Liver (tissue), 9 donors: ENCODE data around the gene ABHD16B. TPM values are rescaled to one million over a fixed set of nuclear protein-coding genes. Genes with fewer than 3 reads are reported as not detected.

Experiments
- DNase-seq: peaks from one replicate; pipeline ENCODE4 v3.0.0-alpha.2; 2017; ENCODE audit warnings: low spot score
- H3K27ac ChIP-seq, 2 donors: one replicate each; pipeline ENCODE4 v1.7.0; 2013; ENCODE audit warnings: inconsistent platforms in 2 of 2, low read length in 2 of 2, control low read depth in 1 of 2, low read depth in 1 of 2, mild to moderate bottlenecking in 1 of 2
- H3K27me3 ChIP-seq, 4 donors: one replicate each; pipeline versions ENCODE4 v1.6.1 to v1.7.0; 2013; ENCODE audit warnings: low read length in 3 of 4, inconsistent platforms in 1 of 4, mild to moderate bottlenecking in 1 of 4, moderate library complexity in 1 of 4; ENCODE audit not compliant: control insufficient read depth in 4 of 4, insufficient read depth in 4 of 4
- H3K36me3 ChIP-seq, 4 donors: one replicate each; pipeline versions ENCODE4 v1.6.1 to v1.7.0; 2013; ENCODE audit warnings: low read length in 3 of 4, mild to moderate bottlenecking in 3 of 4, low read depth in 1 of 4, moderate library complexity in 1 of 4; ENCODE audit not compliant: control insufficient read depth in 4 of 4, insufficient read depth in 3 of 4
- H3K4me1 ChIP-seq, 4 donors: one replicate each; pipeline versions ENCODE4 v1.6.1 to v1.7.0; 2013; ENCODE audit warnings: low read length in 3 of 4, mild to moderate bottlenecking in 3 of 4, moderate library complexity in 1 of 4; ENCODE audit not compliant: control insufficient read depth in 4 of 4, insufficient read depth in 4 of 4
- H3K4me3 ChIP-seq, 3 donors: one replicate each; pipeline versions ENCODE4 v1.6.1 to v1.7.0; 2013; ENCODE audit warnings: low read length in 3 of 3, control low read depth in 1 of 3, low read depth in 1 of 3, mild to moderate bottlenecking in 1 of 3
- H3K9ac ChIP-seq, 2 donors: one replicate each; pipeline ENCODE4 v1.7.0; 2013; ENCODE audit warnings: low read length in 2 of 2, mild to moderate bottlenecking in 2 of 2, moderate library complexity in 2 of 2, control low read depth in 1 of 2, low read depth in 1 of 2
- H3K9me3 ChIP-seq, 4 donors: one replicate each; pipeline versions ENCODE4 v1.6.1 to v1.7.0; 2013; ENCODE audit warnings: low read length in 3 of 4; ENCODE audit not compliant: control insufficient read depth in 4 of 4
- EGR1 ChIP-seq, 2 donors: IDR thresholded peaks; 2 replicates each; pipeline ENCODE4 v1.6.1; 2016 to 2018; ENCODE audit warnings: antibody characterized with exemption in 2 of 2, low read depth in 2 of 2
- FOXA1 ChIP-seq: IDR thresholded peaks from 2 replicates; pipeline ENCODE4 v1.6.1; 2016; ENCODE audit warnings: antibody characterized with exemption
- FOXA2 ChIP-seq: IDR thresholded peaks from 2 replicates; pipeline ENCODE4 v1.6.1; 2016; ENCODE audit warnings: antibody characterized with exemption
- GABPA ChIP-seq, 2 donors: IDR thresholded peaks in 1 of 2; conservative IDR thresholded peaks in 1 of 2; 2 replicates each; pipeline ENCODE4 v1.6.1; 2016; ENCODE audit warnings: antibody characterized with exemption in 2 of 2, mild to moderate bottlenecking in 1 of 2, moderate library complexity in 1 of 2
- HNF4A ChIP-seq, 2 donors: conservative IDR thresholded peaks; 2 replicates each; pipeline ENCODE4 v1.6.1; 2016; ENCODE audit warnings: antibody characterized with exemption in 2 of 2, mild to moderate bottlenecking in 2 of 2
- HNF4G ChIP-seq: IDR thresholded peaks from 2 replicates; pipeline ENCODE4 v1.6.1; 2016; ENCODE audit warnings: antibody characterized with exemption
- JUND ChIP-seq, 2 donors: IDR thresholded peaks; 2 replicates each; pipeline ENCODE4 v1.6.1; 2016; ENCODE audit warnings: antibody characterized with exemption in 2 of 2
- MAX ChIP-seq: IDR thresholded peaks from 2 replicates; pipeline ENCODE4 v1.6.1; 2016; ENCODE audit warnings: antibody characterized with exemption
- NR2F2 ChIP-seq: IDR thresholded peaks from 2 replicates; pipeline ENCODE4 v1.6.1; 2016; ENCODE audit warnings: antibody characterized with exemption
- RAD21 ChIP-seq, 2 donors: IDR thresholded peaks; 2 replicates each; pipeline ENCODE4 v1.6.1; 2016; ENCODE audit warnings: antibody characterized with exemption in 2 of 2, mild to moderate bottlenecking in 2 of 2
- RXRA ChIP-seq, 2 donors: IDR thresholded peaks; 2 replicates each; pipeline ENCODE4 v1.6.1; 2017 to 2018; ENCODE audit warnings: antibody characterized with exemption in 2 of 2, mild to moderate bottlenecking in 1 of 2
- SP1 ChIP-seq: IDR thresholded peaks from 2 replicates; pipeline ENCODE4 v1.6.1; 2018; ENCODE audit warnings: antibody characterized with exemption, mild to moderate bottlenecking
- TAF1 ChIP-seq: conservative IDR thresholded peaks from 2 replicates; pipeline ENCODE4 v1.6.1; 2016; ENCODE audit warnings: antibody characterized with exemption, mild to moderate bottlenecking
- YY1 ChIP-seq: IDR thresholded peaks from 2 replicates; pipeline ENCODE4 v1.6.1; 2016; ENCODE audit warnings: antibody characterized with exemption, mild to moderate bottlenecking
- WGBS: extraction: QIAGEN DNeasy Blood & Tissue Kit; methylation state at CpG from one replicate; pipeline ENCODE4 v1.1.7; 2013; 5-methylcytosine and 5-hydroxymethylcytosine counted together
- polyA plus RNA-seq, 2 donors: library from polyadenylated mRNA; stranded (reverse) in 1 of 2; unstranded in 1 of 2; fragments of 200-250 nt in 1 of 2; fragments of >200 nt in 1 of 2; fragmentation: Nextera tagmentation in 1 of 2; extraction: Ambion mirVana in 1 of 2; gene quantifications; one replicate each; pipeline versions ENCODE4 v1.2.1 to v1.2.3, GENCODE V29; 2013 to 2015
- total RNA-seq, 2 donors: library from RNA; depleted of rRNA; stranded (reverse); fragments of >200 nt; gene quantifications; one replicate each; pipeline ENCODE4 v1.2.3, GENCODE V29; 2014
- TF ChIP-seq, protein P1 (sequence below): IDR thresholded peaks from 2 replicates; pipeline ENCODE4 v1.6.1; 2016; ENCODE audit warnings: antibody characterized with exemption, mild to moderate bottlenecking
- TF ChIP-seq, protein P2 (sequence below): fragments of 150-350 bp; IDR thresholded peaks from 2 replicates; pipeline ENCODE4 v1.5.1; 2017; ENCODE audit warnings: improper control_type of control experiment, low read depth, low read length; ENCODE audit not compliant: missing input control
- TF ChIP-seq, protein P3 (sequence below): IDR thresholded peaks from 2 replicates; pipeline ENCODE4 v1.6.1; 2016; ENCODE audit warnings: antibody characterized with exemption
- TF ChIP-seq, protein P4 (sequence below): IDR thresholded peaks from 2 replicates; pipeline ENCODE4 v1.6.1; 2016; ENCODE audit warnings: antibody characterized with exemption
- donor health status: healthy.
- donor health status: healthy.
- donor health status: healthy.
- donor health status: healthy.
- donor health status: healthy.

The ABHD16B gene
- total and polyA plus RNA-seq, 4 donors, result 0.10 TPM; not detected in 3

GRCh38 chr20:63860325-63861051 lies 810 bp upstream of the ABHD16B start:
- H3K27me3 ChIP-seq, result no peaks in the 10 kb centered on the region
- peak overlapping the region in 1 of 2 donors; percentile 15 for H3K27ac ChIP-seq
- peaks cover 0 to 2% (median 0%) of the 10 kb centered on the region in 4 donors for H3K36me3 ChIP-seq
- H3K9ac ChIP-seq, result no peak overlapping the region
- WGBS, result 76% methylated on average over 17 of the region's 17 CpGs
- no peak overlapping the region for H3K4me3 ChIP-seq
- DNase-seq, result no peak
- TF ChIP-seq, protein P1, sequence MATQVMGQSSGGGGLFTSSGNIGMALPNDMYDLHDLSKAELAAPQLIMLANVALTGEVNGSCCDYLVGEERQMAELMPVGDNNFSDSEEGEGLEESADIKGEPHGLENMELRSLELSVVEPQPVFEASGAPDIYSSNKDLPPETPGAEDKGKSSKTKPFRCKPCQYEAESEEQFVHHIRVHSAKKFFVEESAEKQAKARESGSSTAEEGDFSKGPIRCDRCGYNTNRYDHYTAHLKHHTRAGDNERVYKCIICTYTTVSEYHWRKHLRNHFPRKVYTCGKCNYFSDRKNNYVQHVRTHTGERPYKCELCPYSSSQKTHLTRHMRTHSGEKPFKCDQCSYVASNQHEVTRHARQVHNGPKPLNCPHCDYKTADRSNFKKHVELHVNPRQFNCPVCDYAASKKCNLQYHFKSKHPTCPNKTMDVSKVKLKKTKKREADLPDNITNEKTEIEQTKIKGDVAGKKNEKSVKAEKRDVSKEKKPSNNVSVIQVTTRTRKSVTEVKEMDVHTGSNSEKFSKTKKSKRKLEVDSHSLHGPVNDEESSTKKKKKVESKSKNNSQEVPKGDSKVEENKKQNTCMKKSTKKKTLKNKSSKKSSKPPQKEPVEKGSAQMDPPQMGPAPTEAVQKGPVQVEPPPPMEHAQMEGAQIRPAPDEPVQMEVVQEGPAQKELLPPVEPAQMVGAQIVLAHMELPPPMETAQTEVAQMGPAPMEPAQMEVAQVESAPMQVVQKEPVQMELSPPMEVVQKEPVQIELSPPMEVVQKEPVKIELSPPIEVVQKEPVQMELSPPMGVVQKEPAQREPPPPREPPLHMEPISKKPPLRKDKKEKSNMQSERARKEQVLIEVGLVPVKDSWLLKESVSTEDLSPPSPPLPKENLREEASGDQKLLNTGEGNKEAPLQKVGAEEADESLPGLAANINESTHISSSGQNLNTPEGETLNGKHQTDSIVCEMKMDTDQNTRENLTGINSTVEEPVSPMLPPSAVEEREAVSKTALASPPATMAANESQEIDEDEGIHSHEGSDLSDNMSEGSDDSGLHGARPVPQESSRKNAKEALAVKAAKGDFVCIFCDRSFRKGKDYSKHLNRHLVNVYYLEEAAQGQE, result no peak
- no peaks in the 10 kb centered on the region for H3K9me3 ChIP-seq
- peaks cover 6 to 32% (median 14%) of the 10 kb centered on the region in 4 donors for H3K4me1 ChIP-seq

DNA sequence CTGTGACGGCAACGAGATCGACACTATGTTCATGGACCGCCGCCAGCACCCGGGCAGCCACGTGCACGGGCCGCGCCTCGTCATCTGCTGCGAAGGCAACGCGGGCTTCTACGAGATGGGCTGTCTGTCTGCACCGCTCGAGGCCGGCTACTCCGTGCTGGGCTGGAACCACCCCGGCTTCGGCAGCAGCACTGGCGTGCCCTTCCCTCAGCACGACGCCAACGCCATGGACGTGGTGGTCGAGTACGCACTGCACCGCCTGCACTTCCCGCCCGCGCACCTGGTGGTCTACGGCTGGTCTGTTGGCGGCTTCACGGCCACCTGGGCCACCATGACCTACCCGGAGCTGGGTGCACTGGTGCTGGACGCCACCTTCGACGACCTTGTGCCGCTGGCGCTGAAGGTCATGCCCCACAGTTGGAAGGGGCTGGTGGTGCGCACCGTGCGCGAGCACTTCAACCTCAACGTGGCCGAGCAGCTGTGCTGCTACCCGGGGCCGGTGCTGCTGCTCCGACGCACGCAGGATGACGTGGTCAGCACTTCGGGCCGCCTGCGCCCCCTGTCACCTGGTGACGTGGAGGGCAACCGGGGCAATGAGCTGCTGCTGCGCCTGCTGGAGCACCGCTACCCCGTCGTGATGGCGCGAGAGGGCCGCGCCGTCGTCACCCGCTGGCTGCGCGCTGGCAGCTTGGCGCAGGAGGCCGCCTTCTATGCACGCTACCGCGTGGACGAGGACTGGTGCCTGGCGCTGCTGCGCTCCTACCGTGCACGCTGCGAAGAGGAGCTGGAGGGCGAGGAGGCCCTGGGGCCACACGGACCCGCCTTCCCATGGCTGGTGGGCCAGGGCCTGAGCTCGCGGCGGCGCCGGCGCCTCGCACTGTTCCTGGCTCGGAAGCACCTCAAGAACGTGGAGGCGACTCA lies 943 bp downstream of the ABHD16B start:
- WGBS, result 97% methylated on average over 95 of the region's 95 CpGs
- TF ChIP-seq EGR1 (IDR thresholded peaks at IDR 0.05; ENCODE audit: low read depth in 2 of 2) (no peak), HNF4A (conservative IDR thresholded peaks at IDR 0.05) (no peak), GABPA (IDR thresholded peaks at IDR 0.05 in 1 of 2, conservative IDR thresholded peaks at IDR 0.05 in 1 of 2) (no peak), FOXA2 (no peak), RXRA (IDR thresholded peaks at IDR 0.05) (no peak), NR2F2 (no peak), TAF1 (no peak), HNF4G (no peak), SP1 (no peak), RAD21 (IDR thresholded peaks at IDR 0.05) (no peak), JUND (IDR thresholded peaks at IDR 0.05) (no peak), YY1 (no peak), FOXA1 (no peak), MAX (no peak)
- TF ChIP-seq, protein P2, sequence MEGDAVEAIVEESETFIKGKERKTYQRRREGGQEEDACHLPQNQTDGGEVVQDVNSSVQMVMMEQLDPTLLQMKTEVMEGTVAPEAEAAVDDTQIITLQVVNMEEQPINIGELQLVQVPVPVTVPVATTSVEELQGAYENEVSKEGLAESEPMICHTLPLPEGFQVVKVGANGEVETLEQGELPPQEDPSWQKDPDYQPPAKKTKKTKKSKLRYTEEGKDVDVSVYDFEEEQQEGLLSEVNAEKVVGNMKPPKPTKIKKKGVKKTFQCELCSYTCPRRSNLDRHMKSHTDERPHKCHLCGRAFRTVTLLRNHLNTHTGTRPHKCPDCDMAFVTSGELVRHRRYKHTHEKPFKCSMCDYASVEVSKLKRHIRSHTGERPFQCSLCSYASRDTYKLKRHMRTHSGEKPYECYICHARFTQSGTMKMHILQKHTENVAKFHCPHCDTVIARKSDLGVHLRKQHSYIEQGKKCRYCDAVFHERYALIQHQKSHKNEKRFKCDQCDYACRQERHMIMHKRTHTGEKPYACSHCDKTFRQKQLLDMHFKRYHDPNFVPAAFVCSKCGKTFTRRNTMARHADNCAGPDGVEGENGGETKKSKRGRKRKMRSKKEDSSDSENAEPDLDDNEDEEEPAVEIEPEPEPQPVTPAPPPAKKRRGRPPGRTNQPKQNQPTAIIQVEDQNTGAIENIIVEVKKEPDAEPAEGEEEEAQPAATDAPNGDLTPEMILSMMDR, result no peak
- TF ChIP-seq, protein P3, sequence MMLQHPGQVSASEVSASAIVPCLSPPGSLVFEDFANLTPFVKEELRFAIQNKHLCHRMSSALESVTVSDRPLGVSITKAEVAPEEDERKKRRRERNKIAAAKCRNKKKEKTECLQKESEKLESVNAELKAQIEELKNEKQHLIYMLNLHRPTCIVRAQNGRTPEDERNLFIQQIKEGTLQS, result no peak
- TF ChIP-seq, protein P1, result no peak
- TF ChIP-seq, protein P4, sequence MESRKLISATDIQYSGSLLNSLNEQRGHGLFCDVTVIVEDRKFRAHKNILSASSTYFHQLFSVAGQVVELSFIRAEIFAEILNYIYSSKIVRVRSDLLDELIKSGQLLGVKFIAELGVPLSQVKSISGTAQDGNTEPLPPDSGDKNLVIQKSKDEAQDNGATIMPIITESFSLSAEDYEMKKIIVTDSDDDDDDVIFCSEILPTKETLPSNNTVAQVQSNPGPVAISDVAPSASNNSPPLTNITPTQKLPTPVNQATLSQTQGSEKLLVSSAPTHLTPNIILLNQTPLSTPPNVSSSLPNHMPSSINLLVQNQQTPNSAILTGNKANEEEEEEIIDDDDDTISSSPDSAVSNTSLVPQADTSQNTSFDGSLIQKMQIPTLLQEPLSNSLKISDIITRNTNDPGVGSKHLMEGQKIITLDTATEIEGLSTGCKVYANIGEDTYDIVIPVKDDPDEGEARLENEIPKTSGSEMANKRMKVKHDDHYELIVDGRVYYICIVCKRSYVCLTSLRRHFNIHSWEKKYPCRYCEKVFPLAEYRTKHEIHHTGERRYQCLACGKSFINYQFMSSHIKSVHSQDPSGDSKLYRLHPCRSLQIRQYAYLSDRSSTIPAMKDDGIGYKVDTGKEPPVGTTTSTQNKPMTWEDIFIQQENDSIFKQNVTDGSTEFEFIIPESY, result no peak
- Histone ChIP-seq H3K27ac (no peak overlapping the region), H3K9ac (no peak overlapping the region), H3K27me3 (no peaks in the 10 kb centered on the region), H3K4me3 (no peak overlapping the region), H3K36me3 (peaks cover 0 to 2% (median 0%) of the 10 kb centered on the region in 4 donors), H3K4me1 (peaks cover 6 to 42% (median 22%) of the 10 kb centered on the region in 4 donors), H3K9me3 (no peaks in the 10 kb centered on the region)
- no peak for DNase-seq
